Spleen (tissue), 11 donors: ENCODE data around the gene GDPD5. TPM values are rescaled to one million over a fixed set of nuclear protein-coding genes. Genes with fewer than 3 reads are reported as not detected.

Source experiments
- DNase-seq: peaks from one replicate; pipeline ENCODE4 v3.0.0-alpha.2; 2020
- H3K27ac ChIP-seq, 8 donors: fragments of 200-600 bp; sonication (generic) in 7 of 8; 1 replicate in 4 of 8; 2 replicates in 4 of 8; pipeline versions ENCODE4 v1.5.0 to v1.8.0; 2016 to 2021; ENCODE audit warnings: inconsistent platforms in 4 of 8, mild to moderate bottlenecking in 4 of 8, moderate library complexity in 1 of 8
- H3K27me3 ChIP-seq, 7 donors: fragments of 200-600 bp; sonication (generic) in 6 of 7; replicated peaks in 1 of 7; 1 replicate in 4 of 7; 2 replicates in 3 of 7; pipeline versions ENCODE4 v1.5.0 to v1.8.0; 2016 to 2021; ENCODE audit warnings: inconsistent platforms in 3 of 7, mild to moderate bottlenecking in 1 of 7
- H3K36me3 ChIP-seq, 6 donors: fragments of 200-600 bp; sonication (generic) in 5 of 6; 1 replicate in 4 of 6; 2 replicates in 2 of 6; pipeline versions ENCODE4 v1.5.0 to v1.8.0; 2016 to 2021; ENCODE audit warnings: inconsistent platforms in 2 of 6
- H3K4me1 ChIP-seq, 6 donors: fragments of 200-600 bp; sonication (generic) in 5 of 6; 1 replicate in 3 of 6; 2 replicates in 3 of 6; pipeline versions ENCODE4 v1.5.0 to v1.8.0; 2016 to 2021; ENCODE audit warnings: inconsistent platforms in 3 of 6
- H3K4me3 ChIP-seq, 8 donors: fragments of 200-600 bp; sonication (generic) in 7 of 8; 1 replicate in 4 of 8; 2 replicates in 4 of 8; pipeline versions ENCODE4 v1.5.0 to v1.8.0; 2016 to 2021; ENCODE audit warnings: inconsistent platforms in 4 of 8, mild to moderate bottlenecking in 4 of 8, moderate library complexity in 2 of 8
- H3K9me3 ChIP-seq, 8 donors: fragments of 200-600 bp; sonication (generic) in 7 of 8; 1 replicate in 4 of 8; 2 replicates in 4 of 8; pipeline versions ENCODE4 v1.5.0 to v1.8.0; 2016 to 2021; ENCODE audit warnings: inconsistent platforms in 4 of 8
- POLR2A ChIP-seq, 3 donors: fragments of 450-650 bp; IDR thresholded peaks; one replicate each; pipeline ENCODE4 v1.5.1; 2017; ENCODE audit warnings: antibody characterized with exemption in 3 of 3, mild to moderate bottlenecking in 1 of 3
- POLR2AphosphoS5 ChIP-seq, 3 donors: sonication (generic); formaldehyde crosslinking; IDR thresholded peaks; one replicate each; pipeline ENCODE4 v1.5.1; 2017; ENCODE audit warnings: antibody characterized with exemption in 3 of 3
- WGBS, 5 donors: extraction: QIAGEN DNeasy Blood & Tissue Kit in 3 of 5; methylation state at CpG; one replicate each; pipeline versions ENCODE4 v1.1.5 to v1.1.7; 2013 to 2018; 5-methylcytosine and 5-hydroxymethylcytosine counted together
- intact Hi-C: fragments of 100-400 bp; cut with DNase I; formaldehyde crosslinking; loops from one replicate; pipeline ENCODE4 v1.15.0; 2023; ENCODE audit warnings: low total_unique reads
- polyA plus RNA-seq, 3 donors: library from polyadenylated mRNA; stranded (reverse); fragments of 200-250 nt; gene quantifications; one replicate each; pipeline ENCODE4 v1.2.1, GENCODE V29; 2013
- total RNA-seq, 7 donors: library from RNA; depleted of rRNA in 3 of 7; stranded (reverse); fragments of >200 nt in 3 of 7; fragmentation: NEBNext Ultra II Directional in 4 of 7; extraction: Animal tissue kit (Norgen Biotek cat#: 25700) in 4 of 7; gene quantifications; one replicate each; pipeline versions ENCODE4 v1.1.0 to v1.2.1, GENCODE V29; 2016 to 2021
- TF ChIP-seq, protein P1 (sequence below), 11 experiments: fragments of 200-600 bp in 7 of 11; fragments of 450-650 bp in 4 of 11; sonication (generic) in 4 of 11; IDR thresholded peaks in 8 of 11; conservative IDR thresholded peaks in 3 of 11; 1 replicate in 7 of 11; 2 replicates in 4 of 11; pipeline versions ENCODE4 v1.4.0 to v1.8.0; 2016 to 2021; ENCODE audit warnings: antibody characterized with exemption in 11 of 11, inconsistent platforms in 4 of 11, mild to moderate bottlenecking in 1 of 11
- donor health status: healthy with polysubstance abuse.
- donor health status: DM: no; HTN: no; CAD: no; lungs with moderate emphysema.
- donor health status: DM: no; HTN: no; CAD: no.
- donor health status: Bipolar disorder and iron deficiency.
- donor health status: healthy.
- donor health status: DM: no; HTN: no; CAD: no.
- donor health status: DM: yes; HTN: yes; CAD: no.

GDPD5 gene
- total and polyA plus RNA-seq, 10 donors: 44.6 to 273 (median 146) TPM

DNA sequence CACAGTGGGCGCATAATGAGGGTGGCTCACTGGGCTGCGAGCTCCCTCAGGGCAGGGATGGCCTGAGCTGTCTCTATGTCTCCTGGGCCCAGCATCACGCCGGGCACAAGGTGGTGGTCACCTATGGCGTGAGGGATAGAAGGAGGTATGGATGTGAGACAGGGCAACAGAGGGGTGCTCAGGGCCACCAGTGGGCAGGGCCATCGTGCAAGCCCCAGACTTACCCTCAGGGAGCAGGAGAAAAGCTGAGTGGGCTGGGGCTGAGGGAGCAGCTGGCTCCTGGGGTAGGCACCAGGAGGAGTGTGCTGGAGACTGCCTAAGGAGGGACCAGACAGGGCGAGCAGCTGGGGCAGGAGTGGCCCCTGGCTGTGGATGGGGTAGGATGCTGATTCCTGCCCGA is 58.4 kb downstream of the GDPD5 start:
- DNase-seq: peak; percentile 70
- Histone ChIP-seq H3K27ac (peak overlapping the region in 7 of 8 donors; percentile 3 to 89 (median 78)), H3K36me3 (peaks cover 0 to 2% (median 0%) of the 10 kb centered on the region in 6 donors), H3K4me1 (peaks cover 24 to 100% (median 70%) of the 10 kb centered on the region in 6 donors), H3K9me3 (no peaks in the 10 kb centered on the region), H3K4me3 (no peak overlapping the region), H3K27me3 (no peaks in the 10 kb centered on the region)
- TF ChIP-seq POLR2AphosphoS5 (IDR thresholded peaks at IDR 0.05): no peak
- TF ChIP-seq, protein P1, sequence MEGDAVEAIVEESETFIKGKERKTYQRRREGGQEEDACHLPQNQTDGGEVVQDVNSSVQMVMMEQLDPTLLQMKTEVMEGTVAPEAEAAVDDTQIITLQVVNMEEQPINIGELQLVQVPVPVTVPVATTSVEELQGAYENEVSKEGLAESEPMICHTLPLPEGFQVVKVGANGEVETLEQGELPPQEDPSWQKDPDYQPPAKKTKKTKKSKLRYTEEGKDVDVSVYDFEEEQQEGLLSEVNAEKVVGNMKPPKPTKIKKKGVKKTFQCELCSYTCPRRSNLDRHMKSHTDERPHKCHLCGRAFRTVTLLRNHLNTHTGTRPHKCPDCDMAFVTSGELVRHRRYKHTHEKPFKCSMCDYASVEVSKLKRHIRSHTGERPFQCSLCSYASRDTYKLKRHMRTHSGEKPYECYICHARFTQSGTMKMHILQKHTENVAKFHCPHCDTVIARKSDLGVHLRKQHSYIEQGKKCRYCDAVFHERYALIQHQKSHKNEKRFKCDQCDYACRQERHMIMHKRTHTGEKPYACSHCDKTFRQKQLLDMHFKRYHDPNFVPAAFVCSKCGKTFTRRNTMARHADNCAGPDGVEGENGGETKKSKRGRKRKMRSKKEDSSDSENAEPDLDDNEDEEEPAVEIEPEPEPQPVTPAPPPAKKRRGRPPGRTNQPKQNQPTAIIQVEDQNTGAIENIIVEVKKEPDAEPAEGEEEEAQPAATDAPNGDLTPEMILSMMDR (IDR thresholded peaks at IDR 0.05 in 8 of 11, conservative IDR thresholded peaks at IDR 0.05 in 3 of 11): no peak
- TF ChIP-seq POLR2A (IDR thresholded peaks at IDR 0.05): no peak
- 88 to 92% (median 90%) methylated on average over 8 of the region's 8 CpGs for WGBS, 5 donors
- intact Hi-C loops: no loop called here

DNA sequence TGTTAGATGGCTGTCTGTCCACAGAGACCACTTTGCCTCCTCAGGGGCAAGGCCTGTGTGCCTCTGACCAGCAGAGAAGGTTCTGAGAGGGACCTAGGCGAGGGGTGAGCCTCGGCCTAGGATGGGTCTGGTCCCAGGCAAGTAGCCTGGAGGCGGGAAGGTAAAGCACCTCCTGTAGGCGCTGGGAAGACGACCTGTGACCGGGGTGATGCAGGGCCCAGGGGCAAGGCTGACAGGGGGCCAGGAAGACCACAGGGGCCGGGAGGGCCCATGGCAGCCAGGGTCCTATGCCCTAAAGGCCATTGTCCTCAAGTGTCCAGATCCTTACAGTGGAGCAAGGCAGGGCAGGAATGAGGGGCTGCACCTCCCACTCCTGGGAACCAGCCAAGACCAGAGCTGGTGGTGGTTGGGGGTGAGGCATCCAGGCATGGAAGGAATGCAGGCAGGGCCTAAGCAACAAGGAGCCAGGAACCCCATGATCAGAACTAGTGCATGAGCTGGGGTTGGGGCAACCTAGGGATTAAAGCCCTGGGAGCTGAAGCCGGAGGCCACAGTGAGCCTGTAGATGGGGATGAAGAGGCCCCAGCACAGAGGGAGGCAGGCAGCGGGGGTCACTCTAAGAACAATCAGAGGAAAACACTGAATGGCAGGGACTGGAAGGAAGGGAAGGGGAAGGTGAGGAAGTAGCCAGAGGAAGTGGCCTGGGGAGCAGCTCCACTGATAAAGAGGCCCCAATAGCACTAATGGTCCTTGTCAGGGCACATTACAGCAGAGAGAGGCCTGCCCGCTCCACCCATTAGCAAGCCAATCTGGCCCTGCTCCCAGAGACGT is 59.8 kb downstream of the GDPD5 start:
- TF ChIP-seq, protein P1 (IDR thresholded peaks at IDR 0.05 in 8 of 11, conservative IDR thresholded peaks at IDR 0.05 in 3 of 11): no peak
- peak; percentile 22 to 81 (median 67) for TF ChIP-seq POLR2AphosphoS5 (IDR thresholded peaks at IDR 0.05)
- TF ChIP-seq POLR2A (IDR thresholded peaks at IDR 0.05): no peak
- peak overlapping the region; percentile 7 to 89 (median 78) for H3K27ac ChIP-seq

GRCh38 chr11:75463106-75463774 is 62.5 kb downstream of the GDPD5 start:
- H3K27ac ChIP-seq: peak overlapping the region in 7 of 8 donors; percentile 29 to 89 (median 76)
- intact Hi-C loops: no loop called here
- H3K36me3 ChIP-seq: peaks cover 0 to 19% (median 0%) of the 10 kb centered on the region in 6 donors
- no peaks in the 10 kb centered on the region for H3K27me3 ChIP-seq
- H3K4me3 ChIP-seq: no peak overlapping the region
- peak; percentile 71 to 83 (median 81) for TF ChIP-seq POLR2AphosphoS5 (IDR thresholded peaks at IDR 0.05)
- TF ChIP-seq, protein P1 (IDR thresholded peaks at IDR 0.05 in 8 of 11, conservative IDR thresholded peaks at IDR 0.05 in 3 of 11): no peak
- H3K9me3 ChIP-seq: no peaks in the 10 kb centered on the region
- H3K4me1 ChIP-seq: peaks cover 17 to 70% (median 50%) of the 10 kb centered on the region in 6 donors
- WGBS, 5 donors: 45 to 63% (median 49%) methylated on average over 11 of the region's 11 CpGs
- DNase-seq: peak; percentile 74

More for the DNA sequence above, 59.8 kb downstream of the GDPD5 start:
- peak; percentile 79 for DNase-seq
- peaks cover 24 to 97% (median 66%) of the 10 kb centered on the region in 6 donors for H3K4me1 ChIP-seq
- H3K27me3 ChIP-seq: no peaks in the 10 kb centered on the region
- no peak overlapping the region for H3K4me3 ChIP-seq
- H3K9me3 ChIP-seq: no peaks in the 10 kb centered on the region
- WGBS, 5 donors: 72 to 89% (median 75%) methylated on average over 11 of the region's 11 CpGs
- intact Hi-C loops: no loop called here
- H3K36me3 ChIP-seq: peaks cover 0 to 7% (median 0%) of the 10 kb centered on the region in 6 donors
